ENCODE data around the gene FAM83D.
A peak's percentile ranks its signal among the peaks of the same experiment; 100 is the strongest.

Gene FAM83D

GRCh38 chr20:38926142-38926933 is at the start of gene FAM83D:
Gene FAM83D, plus strand, starts transcription at chr20:38926417. Its CDS starts 26 bp downstream, at chr20:38926443.
- peak; percentile 93 for DNase-seq

GRCh38 chr20:38877483-38877882 is 48.7 kb upstream of the FAM83D start:
- no peak for DNase-seq

GRCh38 chr20:38878866-38879265 is 47.4 kb upstream of the FAM83D start:
- DNase-seq: no peak

DNA sequence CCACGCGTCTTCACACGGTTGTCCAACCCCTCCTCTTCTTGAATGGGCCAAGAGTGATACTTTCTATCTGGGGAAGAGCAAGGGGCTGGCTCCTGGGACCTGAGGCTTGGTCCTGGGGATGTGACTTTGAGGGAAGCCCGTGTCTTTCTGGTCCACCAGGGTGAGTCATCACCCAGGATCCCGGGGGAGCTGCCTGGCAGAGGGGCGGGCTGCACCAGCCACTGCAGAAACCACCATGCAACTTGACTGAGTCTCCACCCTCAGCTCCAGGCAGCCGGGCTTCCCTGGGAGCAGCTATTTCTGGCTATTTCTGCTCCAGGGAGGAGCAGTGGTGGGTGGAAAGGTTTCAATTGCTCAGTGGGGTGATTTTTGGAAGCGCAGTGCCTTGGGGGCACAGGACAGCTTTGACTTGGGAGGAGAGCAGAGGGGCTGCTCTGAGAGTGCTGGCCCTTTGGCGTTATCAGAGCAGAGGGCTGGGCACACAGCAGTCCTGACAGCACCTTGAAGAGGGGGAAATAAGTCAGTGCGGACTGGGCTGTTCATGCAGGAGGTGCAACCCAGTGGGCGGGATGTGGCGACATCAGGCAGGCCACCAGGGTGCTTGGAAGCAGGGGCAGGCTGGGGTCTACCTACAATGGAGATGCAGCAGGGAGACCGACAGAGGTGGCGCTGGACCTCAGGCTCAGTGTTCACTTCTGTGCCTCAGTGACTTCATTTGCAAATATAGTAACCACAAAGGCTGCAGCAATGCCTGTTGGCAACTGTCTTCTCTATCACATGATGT is 45.1 kb upstream of the FAM83D start:
- DNase-seq: no peak

GRCh38 chr20:38881806-38882440 is 44.3 kb upstream of the FAM83D start:
- DNase-seq: no peak

GRCh38 chr20:38882600-38882999 is 43.6 kb upstream of the FAM83D start:
- DNase-seq: no peak

DNA sequence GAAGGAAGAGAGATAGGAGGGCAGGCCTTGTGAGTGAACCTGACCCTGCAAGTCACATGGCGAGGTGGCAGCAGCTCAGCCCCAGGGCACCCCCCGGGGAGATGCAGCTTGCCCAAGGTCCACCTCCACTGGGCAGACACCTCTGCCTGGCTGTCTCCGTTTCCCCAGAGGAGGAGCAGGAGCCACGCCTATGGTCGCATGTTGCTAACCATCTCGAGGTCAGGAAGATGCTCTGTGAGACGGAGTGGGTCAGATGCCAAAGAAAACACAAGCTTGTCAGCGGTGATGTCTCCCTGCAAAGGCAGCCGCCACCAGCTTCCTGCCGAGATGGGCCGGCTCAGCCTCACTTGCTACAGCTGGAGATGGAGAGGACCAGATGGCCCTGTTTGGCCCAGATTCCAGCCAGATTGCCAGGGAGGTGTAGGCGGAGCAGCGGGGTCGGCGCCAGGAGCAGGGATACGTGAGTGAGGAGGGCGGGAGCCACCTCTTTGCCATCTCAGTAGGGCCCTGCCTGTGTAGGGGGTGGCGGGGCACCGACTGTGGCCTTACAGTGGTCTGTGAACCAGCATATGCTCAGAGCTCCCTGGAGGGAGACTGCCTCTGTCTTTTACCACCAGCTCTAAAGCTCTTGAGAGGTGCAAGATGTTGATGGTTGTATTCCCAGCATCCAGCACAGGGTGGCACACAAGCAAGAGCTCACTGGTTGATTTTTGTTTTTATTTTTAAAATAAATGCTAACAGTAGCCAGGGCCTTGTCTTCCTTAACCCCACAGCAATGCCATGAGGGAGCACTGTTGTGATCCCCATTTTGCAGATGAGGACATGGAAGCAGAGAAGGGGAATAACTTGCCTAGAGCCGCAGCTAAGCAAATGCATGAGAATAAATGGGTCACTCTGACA is 42.9 kb upstream of the FAM83D start:
- no peak for DNase-seq

GRCh38 chr20:38883981-38884733 is 42.1 kb upstream of the FAM83D start:
- no peak for DNase-seq

DNA sequence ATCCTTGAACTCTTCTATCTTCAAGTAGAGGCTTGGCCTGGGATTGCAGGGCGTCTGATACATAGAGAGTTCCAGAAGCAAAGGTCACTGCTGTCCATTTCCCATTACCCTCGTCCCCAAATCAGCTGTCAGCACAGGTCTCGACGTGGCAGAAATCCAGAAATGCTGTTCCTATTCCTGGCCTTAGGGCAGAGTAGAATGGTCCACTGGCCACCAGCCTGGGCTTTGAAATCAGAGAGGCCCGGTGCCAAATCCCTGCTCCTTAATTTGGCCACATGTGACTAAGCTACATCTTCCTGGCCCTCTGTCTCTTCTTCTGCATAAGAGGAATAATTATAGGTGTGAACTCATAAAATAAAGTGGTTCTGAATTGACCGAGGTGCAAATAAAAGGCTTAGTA is 40.9 kb upstream of the FAM83D start:
- DNase-seq: no peak

- no peak for DNase-seq
These were observed 38.0 kb upstream of the FAM83D start for GRCh38 chr20:38888059-38888831.

DNA sequence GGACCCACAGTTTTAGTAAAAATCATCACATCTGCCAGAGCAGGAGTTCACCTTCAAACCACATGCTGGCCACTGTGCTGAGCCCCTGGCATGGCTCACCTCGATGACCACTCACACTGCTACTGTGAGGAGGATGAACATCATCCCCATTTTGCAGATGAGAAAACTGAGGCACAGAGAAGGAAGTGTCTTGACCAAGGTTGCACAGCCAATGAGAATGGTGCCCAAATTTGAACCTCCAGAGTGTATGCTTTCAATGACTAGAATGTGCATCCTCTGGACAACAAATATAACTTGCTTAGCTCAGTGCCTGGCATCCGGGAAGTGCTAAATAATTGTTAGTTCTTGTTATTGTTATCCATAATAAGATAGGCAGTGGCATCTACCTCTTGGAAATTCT is 37.2 kb upstream of the FAM83D start:
- no peak for DNase-seq

- no peak for DNase-seq
These were observed 36.3 kb upstream of the FAM83D start for GRCh38 chr20:38889792-38890496.

GRCh38 chr20:38890497-38890818 is 35.8 kb upstream of the FAM83D start:
- DNase-seq: no peak

DNA sequence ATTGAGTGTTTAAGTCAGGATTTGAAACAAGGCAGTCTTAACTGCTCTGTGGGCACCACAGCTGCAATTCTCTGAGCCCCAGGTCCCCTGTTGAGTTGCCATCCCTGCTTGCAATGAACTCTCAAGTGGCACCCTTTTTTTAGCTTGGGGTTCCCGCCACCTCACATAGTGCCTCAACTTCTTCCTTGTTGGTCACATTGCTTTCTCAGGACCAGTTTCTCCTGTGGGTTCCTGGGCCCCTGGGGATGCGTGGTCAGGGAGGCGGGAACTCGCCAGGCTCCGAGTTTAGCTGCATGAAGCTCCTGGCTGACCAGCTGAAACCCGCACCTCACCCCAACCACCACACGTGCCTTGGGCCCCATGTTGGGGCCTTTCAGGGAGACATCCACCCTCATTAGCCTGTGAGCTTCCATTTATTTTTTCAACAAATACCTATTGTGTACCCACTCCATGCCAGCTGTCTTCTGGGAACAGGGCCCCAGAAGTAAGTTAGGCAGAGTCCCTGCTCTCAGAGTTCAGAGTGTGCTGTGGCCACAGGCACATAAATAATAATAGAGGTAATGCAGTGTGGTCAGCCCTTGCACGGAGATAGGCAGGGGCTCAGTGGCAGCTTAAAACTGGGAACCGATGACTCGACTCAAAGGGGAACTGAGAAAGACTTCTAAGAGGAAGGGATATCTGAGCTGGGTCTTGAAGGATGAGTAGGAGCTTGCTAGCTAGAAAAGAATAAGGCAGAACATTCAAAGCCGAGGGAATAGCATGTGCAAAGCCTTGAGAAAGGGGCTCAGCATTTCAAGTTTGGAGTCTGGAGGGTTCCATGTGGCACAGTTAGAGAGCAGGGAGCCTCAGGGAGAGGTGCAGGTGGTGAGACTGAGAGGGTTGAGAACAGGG is 33.9 kb upstream of the FAM83D start:
- no peak for DNase-seq

DNA sequence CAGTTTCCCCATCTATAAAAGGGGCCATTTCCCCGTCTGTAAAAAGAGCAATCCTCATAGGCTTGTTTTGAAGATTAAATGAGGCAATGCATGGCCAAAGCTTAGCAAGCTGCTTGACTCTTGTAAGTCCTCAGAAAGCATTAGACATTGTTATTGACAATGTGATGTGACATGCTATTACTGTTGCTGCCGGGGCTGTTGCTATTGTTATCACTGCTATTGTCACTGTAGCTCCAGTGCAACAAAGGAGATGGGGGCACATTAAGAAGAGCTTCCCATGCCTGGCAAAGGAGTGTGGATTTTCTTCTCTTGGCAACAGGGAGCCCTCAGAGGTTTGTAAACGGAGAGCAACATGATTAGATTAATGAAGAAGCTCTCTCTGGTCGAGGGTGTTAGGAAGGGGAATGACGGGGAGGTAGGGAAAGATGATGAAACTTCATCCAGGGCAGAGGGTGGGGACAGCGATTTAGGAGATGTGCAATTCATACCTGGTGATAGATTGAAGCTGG is 33.1 kb upstream of the FAM83D start:
- DNase-seq: no peak

GRCh38 chr20:38893565-38894090 is 32.6 kb upstream of the FAM83D start:
- peak; percentile 84 for DNase-seq

GRCh38 chr20:38894091-38894847 is 31.9 kb upstream of the FAM83D start:
- DNase-seq: no peak
